ENCODE measurements around the gene OR6N2.

The OR6N2 gene

GRCh38 chr1:158781104-158781503, at the start of gene OR6N2:
Gene OR6N2, minus strand, starts transcription at chr1:158781204. Its CDS starts 3,569 bp downstream, at chr1:158777635.
- Mint-ChIP-seq H3K4me3 (no peak within 1 kb of the TSS), H3K27ac (no peak within 1 kb of the TSS), H3K36me3 (ENCODE audit: low read depth) (no peaks in the 10 kb centered on the region), H3K9me3 (no peaks in the 10 kb centered on the region), H3K4me1 (ENCODE audit: low read depth) (no peaks in the 10 kb centered on the region), H3K27me3 (ENCODE audit: low read depth) (peaks cover 26% of the 10 kb centered on the region)

GRCh38 chr1:158830074-158830677, 49.2 kb upstream of the OR6N2 start:
- peaks cover 10% of the 10 kb centered on the region for H3K36me3 Mint-ChIP-seq (ENCODE audit: low read depth)
- H3K27ac Mint-ChIP-seq, result peak overlapping the region; percentile 47
- peaks cover 10% of the 10 kb centered on the region for H3K4me1 Mint-ChIP-seq (ENCODE audit: low read depth)
- no peak overlapping the region for H3K4me3 Mint-ChIP-seq
- peaks cover 7% of the 10 kb centered on the region for H3K27me3 Mint-ChIP-seq (ENCODE audit: low read depth)
- peaks cover 30% of the 10 kb centered on the region for H3K9me3 Mint-ChIP-seq

- Mint-ChIP-seq H3K4me3 (no peak overlapping the region), H3K27ac (no peak overlapping the region), H3K9me3 (peaks cover 7% of the 10 kb centered on the region), H3K27me3 (ENCODE audit: low read depth) (peaks cover 17% of the 10 kb centered on the region), H3K4me1 (ENCODE audit: low read depth) (peaks cover 30% of the 10 kb centered on the region), H3K36me3 (ENCODE audit: low read depth) (peaks cover 6% of the 10 kb centered on the region)
These were observed 40.7 kb upstream of the OR6N2 start for GRCh38 chr1:158821723-158822122.

GRCh38 chr1:158819461-158820443, 38.7 kb upstream of the OR6N2 start:
- H3K4me3 Mint-ChIP-seq, result peak overlapping the region; percentile 47
- peaks cover 7% of the 10 kb centered on the region for H3K36me3 Mint-ChIP-seq (ENCODE audit: low read depth)
- H3K9me3 Mint-ChIP-seq, result peaks cover 7% of the 10 kb centered on the region
- H3K27me3 Mint-ChIP-seq (ENCODE audit: low read depth), result peaks cover 13% of the 10 kb centered on the region
- peak overlapping the region; percentile 84 for H3K27ac Mint-ChIP-seq
- peaks cover 32% of the 10 kb centered on the region for H3K4me1 Mint-ChIP-seq (ENCODE audit: low read depth)

- peak overlapping the region; percentile 84 for H3K27ac Mint-ChIP-seq
- peaks cover 13% of the 10 kb centered on the region for H3K27me3 Mint-ChIP-seq (ENCODE audit: low read depth)
- peaks cover 7% of the 10 kb centered on the region for H3K36me3 Mint-ChIP-seq (ENCODE audit: low read depth)
- peak overlapping the region; percentile 47 for H3K4me3 Mint-ChIP-seq
- peaks cover 7% of the 10 kb centered on the region for H3K9me3 Mint-ChIP-seq
- H3K4me1 Mint-ChIP-seq (ENCODE audit: low read depth), result peaks cover 32% of the 10 kb centered on the region
These were observed 38.0 kb upstream of the OR6N2 start for GRCh38 chr1:158818975-158819431.

- Mint-ChIP-seq H3K9me3 (peaks cover 5% of the 10 kb centered on the region), H3K27me3 (ENCODE audit: low read depth) (peaks cover 10% of the 10 kb centered on the region), H3K27ac (peak overlapping the region; percentile 66), H3K36me3 (ENCODE audit: low read depth) (peaks cover 7% of the 10 kb centered on the region), H3K4me3 (no peak overlapping the region), H3K4me1 (ENCODE audit: low read depth) (peaks cover 32% of the 10 kb centered on the region)
These were observed 37.6 kb upstream of the OR6N2 start for GRCh38 chr1:158818560-158818959.

GRCh38 chr1:158814970-158815369, 34.0 kb upstream of the OR6N2 start:
- H3K4me1 Mint-ChIP-seq (ENCODE audit: low read depth), result peaks cover 31% of the 10 kb centered on the region
- H3K36me3 Mint-ChIP-seq (ENCODE audit: low read depth), result peaks cover 5% of the 10 kb centered on the region
- H3K9me3 Mint-ChIP-seq, result no peaks in the 10 kb centered on the region
- H3K4me3 Mint-ChIP-seq, result no peak overlapping the region
- no peak overlapping the region for H3K27ac Mint-ChIP-seq
- peaks cover 6% of the 10 kb centered on the region for H3K27me3 Mint-ChIP-seq (ENCODE audit: low read depth)

GRCh38 chr1:158813164-158813563, 32.2 kb upstream of the OR6N2 start:
- H3K27ac Mint-ChIP-seq, result no peak overlapping the region
- H3K27me3 Mint-ChIP-seq (ENCODE audit: low read depth), result peaks cover 6% of the 10 kb centered on the region
- H3K4me1 Mint-ChIP-seq (ENCODE audit: low read depth), result peaks cover 13% of the 10 kb centered on the region
- H3K4me3 Mint-ChIP-seq, result no peak overlapping the region
- no peaks in the 10 kb centered on the region for H3K9me3 Mint-ChIP-seq
- peaks cover 3% of the 10 kb centered on the region for H3K36me3 Mint-ChIP-seq (ENCODE audit: low read depth)

- Mint-ChIP-seq H3K9me3 (no peaks in the 10 kb centered on the region), H3K27me3 (ENCODE audit: low read depth) (peaks cover 11% of the 10 kb centered on the region), H3K36me3 (ENCODE audit: low read depth) (peaks cover 3% of the 10 kb centered on the region), H3K27ac (no peak overlapping the region), H3K4me1 (ENCODE audit: low read depth) (peaks cover 8% of the 10 kb centered on the region), H3K4me3 (no peak overlapping the region)
These were observed 31.3 kb upstream of the OR6N2 start for GRCh38 chr1:158812336-158812735.

GRCh38 chr1:158810311-158810710, 29.3 kb upstream of the OR6N2 start:
- H3K4me3 Mint-ChIP-seq, result no peak overlapping the region
- H3K27ac Mint-ChIP-seq, result no peak overlapping the region
- H3K4me1 Mint-ChIP-seq (ENCODE audit: low read depth), result peaks cover 6% of the 10 kb centered on the region
- peaks cover 21% of the 10 kb centered on the region for H3K27me3 Mint-ChIP-seq (ENCODE audit: low read depth)
- no peaks in the 10 kb centered on the region for H3K9me3 Mint-ChIP-seq
- peaks cover 2% of the 10 kb centered on the region for H3K36me3 Mint-ChIP-seq (ENCODE audit: low read depth)

- H3K36me3 Mint-ChIP-seq (ENCODE audit: low read depth), result peaks cover 2% of the 10 kb centered on the region
- peaks cover 21% of the 10 kb centered on the region for H3K27me3 Mint-ChIP-seq (ENCODE audit: low read depth)
- H3K9me3 Mint-ChIP-seq, result no peaks in the 10 kb centered on the region
- H3K27ac Mint-ChIP-seq, result no peak overlapping the region
- peaks cover 6% of the 10 kb centered on the region for H3K4me1 Mint-ChIP-seq (ENCODE audit: low read depth)
- no peak overlapping the region for H3K4me3 Mint-ChIP-seq
These were observed 28.9 kb upstream of the OR6N2 start for GRCh38 chr1:158809862-158810261.

GRCh38 chr1:158809256-158809655, 28.3 kb upstream of the OR6N2 start:
- peaks cover 2% of the 10 kb centered on the region for H3K36me3 Mint-ChIP-seq (ENCODE audit: low read depth)
- no peak overlapping the region for H3K4me3 Mint-ChIP-seq
- H3K27ac Mint-ChIP-seq, result no peak overlapping the region
- H3K4me1 Mint-ChIP-seq (ENCODE audit: low read depth), result peaks cover 6% of the 10 kb centered on the region
- H3K9me3 Mint-ChIP-seq, result no peaks in the 10 kb centered on the region
- peaks cover 22% of the 10 kb centered on the region for H3K27me3 Mint-ChIP-seq (ENCODE audit: low read depth)

GRCh38 chr1:158806916-158807536, 26.0 kb upstream of the OR6N2 start:
- peaks cover 40% of the 10 kb centered on the region for H3K27me3 Mint-ChIP-seq (ENCODE audit: low read depth)

GRCh38 chr1:158803678-158804077, 22.7 kb upstream of the OR6N2 start:
- no peak overlapping the region for H3K4me3 Mint-ChIP-seq
- no peaks in the 10 kb centered on the region for H3K4me1 Mint-ChIP-seq (ENCODE audit: low read depth)
- H3K36me3 Mint-ChIP-seq (ENCODE audit: low read depth), result no peaks in the 10 kb centered on the region
- peaks cover 41% of the 10 kb centered on the region for H3K27me3 Mint-ChIP-seq (ENCODE audit: low read depth)
- H3K27ac Mint-ChIP-seq, result no peak overlapping the region
- H3K9me3 Mint-ChIP-seq, result no peaks in the 10 kb centered on the region

More at GRCh38 chr1:158806916-158807536, 26.0 kb upstream of the OR6N2 start:
- H3K4me1 Mint-ChIP-seq (ENCODE audit: low read depth), result no peaks in the 10 kb centered on the region
- H3K9me3 Mint-ChIP-seq, result no peaks in the 10 kb centered on the region
- H3K4me3 Mint-ChIP-seq, result no peak overlapping the region
- H3K36me3 Mint-ChIP-seq (ENCODE audit: low read depth), result peaks cover 2% of the 10 kb centered on the region
- no peak overlapping the region for H3K27ac Mint-ChIP-seq

Data from T-helper 1 cell treated with Interleukin-12 subunit alpha and Interleukin-12 subunit beta and Interleukin-4 antibody, amounts not matched to agents 30 μg/mL and 1 μg/mL, for 36 hours (primary cell).